HG02798 (cell line): ENCODE data around the gene ALK.

Experiments
- ATAC-seq: cut with Tn5 transposase; IDR thresholded peaks from one replicate; pipeline ENCODE4 v1.9.1; 2021; ENCODE audit warnings: mild to moderate bottlenecking; ENCODE audit not compliant: unreplicated experiment, poor library complexity

The ALK gene

DNA sequence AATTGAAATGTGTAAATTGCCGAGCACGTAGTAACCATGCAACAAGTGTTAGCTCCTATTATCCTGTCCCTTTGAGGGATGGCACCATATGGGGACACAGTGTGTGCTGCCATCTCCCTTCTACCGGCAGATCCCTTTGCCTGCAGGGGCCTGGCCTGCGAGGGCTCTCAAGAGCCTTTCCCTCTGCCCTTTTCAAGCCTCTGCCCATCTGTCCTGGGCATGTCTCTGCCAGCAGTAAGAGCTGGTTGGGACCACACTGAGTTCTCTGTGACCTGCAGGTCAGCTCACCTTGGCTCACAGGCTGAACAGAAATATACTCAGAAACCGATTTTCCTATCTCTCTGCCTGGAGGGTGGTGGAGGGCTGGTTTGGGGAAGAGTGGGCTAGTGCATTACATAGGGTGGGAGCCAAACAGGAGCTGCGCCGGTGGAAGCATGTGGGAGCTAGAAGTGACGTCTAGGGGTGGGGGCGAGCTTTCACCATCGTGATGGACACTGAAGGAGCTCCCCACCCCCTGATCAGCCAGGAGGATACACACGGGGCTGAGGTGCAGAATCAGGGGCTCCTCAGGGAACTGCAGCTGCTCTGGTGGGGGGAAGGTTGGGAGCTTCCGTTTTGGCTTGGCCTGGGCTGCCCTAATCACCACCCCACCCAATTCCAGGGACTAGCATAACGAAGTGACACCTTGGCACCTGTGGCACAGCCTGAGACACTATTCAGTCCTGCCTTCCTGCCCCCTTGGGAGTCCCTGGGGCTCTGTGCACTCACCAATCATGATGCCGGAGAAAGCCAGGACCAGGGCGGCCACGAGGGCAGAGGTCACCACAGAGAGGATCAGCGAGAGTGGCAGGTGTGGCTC, 696.5 kb downstream of the ALK start:
- no peak for ATAC-seq

DNA sequence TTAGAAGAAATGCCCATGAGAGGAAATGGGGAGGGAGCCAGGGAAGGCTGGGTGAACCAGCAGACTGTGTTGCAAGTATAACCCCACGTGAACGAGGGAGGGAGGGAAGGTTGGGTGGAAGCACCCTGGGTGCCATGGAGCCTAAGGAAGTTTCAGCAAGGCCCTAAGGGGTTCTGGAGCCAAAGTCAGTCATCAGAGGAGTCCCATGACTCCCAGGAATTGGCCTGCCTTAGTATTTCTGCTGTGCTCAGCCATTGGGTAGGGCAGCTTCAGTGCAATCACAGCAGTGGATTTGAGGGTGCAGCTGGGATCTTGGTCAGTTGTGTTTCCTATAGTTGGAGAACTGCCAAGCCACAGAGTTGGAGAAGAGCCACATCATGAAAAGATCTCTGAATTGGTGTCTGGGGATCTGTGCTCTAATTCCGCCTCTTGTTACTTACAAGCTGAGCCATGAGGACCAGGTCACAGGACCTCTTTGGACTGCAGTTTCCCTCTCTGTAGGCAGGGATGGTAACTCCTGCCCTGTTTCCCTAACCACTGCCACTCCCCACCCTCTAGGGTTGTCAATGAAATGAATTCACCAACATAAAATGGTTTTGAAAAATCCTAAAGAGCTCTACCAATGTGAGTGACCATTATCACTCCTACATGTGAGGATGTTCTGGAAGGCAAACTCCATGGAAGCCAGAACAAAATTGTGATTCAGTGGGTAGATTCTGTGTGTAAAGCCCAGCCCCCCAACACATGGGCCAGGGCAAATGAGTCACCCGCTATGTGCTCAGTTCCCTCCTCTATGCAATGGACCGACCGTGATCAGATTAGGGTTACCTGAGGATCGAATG, 697.3 kb downstream of the ALK start:
- ATAC-seq, result no peak

DNA sequence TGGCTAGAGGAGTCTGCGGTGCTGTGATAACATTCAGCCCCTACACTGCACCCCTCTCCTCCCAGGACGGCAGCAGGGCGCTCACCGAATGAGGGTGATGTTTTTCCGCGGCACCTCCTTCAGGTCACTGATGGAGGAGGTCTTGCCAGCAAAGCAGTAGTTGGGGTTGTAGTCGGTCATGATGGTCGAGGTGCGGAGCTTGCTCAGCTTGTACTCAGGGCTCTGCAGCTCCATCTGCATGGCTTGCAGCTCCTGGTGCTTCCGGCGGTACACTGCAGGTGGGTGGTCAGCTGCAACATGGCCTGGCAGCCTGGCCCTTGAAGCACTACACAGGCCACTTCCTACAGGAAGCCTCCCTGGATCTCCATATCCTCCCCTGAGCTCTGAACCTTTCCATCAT, 698.1 kb downstream of the ALK start:
- no peak for ATAC-seq

GRCh38 chr2:29222381-29223179, 698.8 kb downstream of the ALK start:
- ATAC-seq, result no peak

GRCh38 chr2:29220506-29221270, 700.7 kb downstream of the ALK start:
- no peak for ATAC-seq

DNA sequence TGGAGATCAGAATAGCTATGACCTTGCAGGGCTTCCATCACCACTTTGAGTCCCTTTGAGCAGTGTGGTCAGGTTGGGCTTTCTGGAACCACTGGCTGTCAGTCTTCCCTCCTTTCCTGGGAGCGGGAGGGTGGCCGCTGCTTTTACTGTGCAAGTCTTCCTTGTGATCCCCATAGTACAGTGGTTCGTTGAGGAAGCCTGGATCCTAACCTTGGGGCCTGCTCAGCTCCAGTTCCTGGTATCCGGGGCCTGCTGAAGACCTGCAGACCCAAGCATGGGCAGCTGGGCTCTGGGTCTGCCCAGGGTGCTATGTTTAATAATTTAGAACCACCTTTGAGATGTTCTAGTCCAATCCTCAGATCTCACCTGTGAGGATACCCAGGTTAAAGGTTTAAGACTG, 702.0 kb downstream of the ALK start:
- ATAC-seq, result no peak

DNA sequence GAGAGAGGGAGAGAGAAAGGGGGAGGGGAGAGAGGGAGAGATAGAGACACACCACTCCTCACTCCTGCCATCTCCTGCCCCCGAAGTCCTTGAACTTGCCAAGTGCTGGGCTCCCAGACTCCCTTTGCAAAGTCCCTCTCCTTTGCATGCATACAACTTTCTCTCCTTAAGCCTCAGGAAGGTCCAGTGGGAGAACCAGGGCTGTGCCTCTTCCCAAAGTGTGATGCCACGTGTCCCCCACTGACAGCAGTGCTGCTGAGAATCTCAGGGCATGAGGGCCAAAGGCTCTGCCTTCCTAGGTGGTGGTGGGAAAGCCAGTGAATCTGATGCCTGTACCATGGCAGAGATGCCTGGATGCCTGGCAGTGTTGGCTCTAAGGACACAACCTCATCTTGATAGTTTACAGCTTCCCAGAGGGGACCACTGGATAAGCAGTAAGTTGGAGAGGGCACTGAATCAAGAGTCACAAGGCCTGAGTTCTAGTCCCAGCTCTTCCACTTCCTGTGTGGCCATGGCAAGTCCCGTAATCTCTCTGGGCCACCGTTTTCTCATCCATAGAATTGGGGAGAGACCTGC, 702.7 kb downstream of the ALK start:
- no peak for ATAC-seq

DNA sequence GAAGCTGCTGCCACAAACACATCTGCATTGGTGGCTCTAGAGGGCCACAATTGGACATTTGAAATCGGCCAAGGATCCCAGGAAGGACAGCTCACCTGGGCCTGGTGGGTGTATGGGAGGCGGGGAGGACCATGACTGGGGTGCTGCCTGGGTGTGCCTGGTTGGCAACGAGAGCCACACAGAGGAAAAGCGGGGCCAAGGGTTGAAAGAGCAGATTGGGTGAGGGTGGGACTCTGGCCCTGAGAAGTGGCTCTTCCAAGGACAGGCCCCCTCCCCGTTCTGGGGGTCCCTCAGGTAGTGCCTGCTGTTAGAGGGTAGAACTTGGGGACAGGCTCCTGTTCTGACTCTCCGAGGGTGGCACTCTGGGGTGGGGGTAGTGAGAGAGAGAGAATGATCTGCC, 703.3 kb downstream of the ALK start:
- ATAC-seq, result no peak

DNA sequence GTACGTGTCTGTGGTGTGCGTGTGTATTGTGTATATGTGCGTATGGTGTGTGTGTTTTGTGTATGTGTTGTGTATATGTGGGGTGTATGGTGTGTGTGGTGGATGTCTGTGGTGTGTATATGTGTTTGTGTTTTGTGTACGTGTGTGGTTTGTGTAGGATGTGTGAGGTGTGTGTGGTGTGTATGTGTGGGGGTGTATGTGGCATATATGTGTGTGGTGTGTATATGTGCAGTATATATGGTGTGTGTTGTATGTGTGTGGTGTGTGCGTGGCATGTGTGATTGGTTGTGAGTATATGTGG, 704.8 kb downstream of the ALK start:
- ATAC-seq, result no peak

DNA sequence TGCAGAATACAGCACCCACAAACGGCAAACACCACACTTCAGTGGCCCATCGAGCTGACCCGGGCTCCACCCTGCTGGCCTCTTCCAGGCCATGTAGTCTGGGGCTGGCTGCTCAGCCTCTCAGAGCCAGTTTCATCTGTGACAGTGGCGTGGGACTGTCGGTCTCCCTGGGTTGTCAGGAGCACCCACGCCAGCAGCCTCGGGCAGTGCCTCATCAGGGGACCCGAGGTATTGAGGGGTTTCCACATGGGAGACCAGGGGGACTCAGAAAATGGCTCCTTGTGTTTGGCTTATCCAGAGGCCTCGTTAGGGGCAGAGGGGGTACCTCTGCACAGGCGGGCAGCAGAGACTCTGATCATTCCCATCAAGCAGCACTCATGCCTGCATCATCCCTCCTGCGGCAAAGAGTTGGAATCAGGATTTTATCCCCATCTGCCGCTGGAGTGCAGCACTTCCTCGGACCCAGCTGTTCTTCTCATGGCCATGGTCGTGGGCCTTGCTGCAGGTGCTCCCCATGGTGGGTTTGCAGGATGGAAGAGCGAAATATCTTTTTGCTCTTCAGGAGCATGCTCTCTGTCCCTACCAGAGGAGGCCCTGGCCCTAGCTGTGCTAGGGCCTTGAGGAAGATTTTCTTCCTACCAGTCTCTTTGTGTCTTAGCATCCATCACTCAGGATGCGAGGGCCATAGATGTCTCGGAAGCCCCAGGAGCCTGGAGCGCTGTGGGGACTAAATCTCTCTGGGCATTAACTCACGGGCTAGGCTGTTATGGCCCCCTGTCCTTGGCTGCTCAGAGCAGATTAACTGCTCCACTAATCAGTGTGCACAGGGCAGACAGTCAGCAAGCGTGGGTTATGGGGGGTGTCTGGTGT, 705.4 kb downstream of the ALK start:
- ATAC-seq, result no peak

- no peak for ATAC-seq
These were observed 706.3 kb downstream of the ALK start for GRCh38 chr2:29215073-29215472.

- ATAC-seq, result no peak
These were observed 707.5 kb downstream of the ALK start for GRCh38 chr2:29213888-29214291.

- no peak for ATAC-seq
These were observed 709.4 kb downstream of the ALK start for GRCh38 chr2:29212009-29212408.

GRCh38 chr2:29209551-29209950, 711.8 kb downstream of the ALK start:
- no peak for ATAC-seq

DNA sequence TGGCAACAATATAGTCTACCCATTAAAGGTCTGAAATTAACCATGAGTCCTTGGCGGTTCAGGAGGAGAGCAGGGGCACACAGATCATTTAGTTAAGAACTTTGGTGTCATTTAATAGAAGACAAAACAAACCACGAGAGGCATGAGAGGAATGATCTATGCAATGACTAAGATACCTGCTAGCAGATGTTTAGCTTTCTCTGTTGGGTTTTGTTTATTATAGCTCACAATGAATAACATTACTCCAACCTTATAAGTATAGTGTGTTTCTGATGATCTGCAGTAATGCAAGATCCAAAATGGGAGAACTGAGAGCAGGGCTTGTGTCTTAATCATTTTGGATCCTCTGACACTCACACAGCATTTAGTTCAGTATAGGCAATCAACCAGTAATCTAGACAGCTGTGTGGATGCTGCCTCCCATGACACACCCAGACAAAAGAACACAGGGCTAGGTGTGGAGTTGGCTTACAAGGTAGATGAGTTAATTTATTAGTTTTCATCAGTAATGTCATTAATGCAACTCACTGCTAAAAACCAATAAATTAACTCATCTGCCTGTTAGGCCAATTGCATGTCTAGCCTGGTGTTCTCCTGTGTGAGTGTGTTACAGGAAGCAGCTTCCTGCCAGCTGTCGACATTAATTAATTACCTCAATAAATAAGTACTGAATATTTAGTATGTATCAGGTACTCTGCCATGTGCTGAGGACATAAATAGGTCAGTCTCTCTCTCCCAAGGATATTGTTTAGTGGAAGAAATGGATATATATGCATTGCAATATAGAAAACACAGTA, 713.8 kb downstream of the ALK start:
- ATAC-seq, result no peak

DNA sequence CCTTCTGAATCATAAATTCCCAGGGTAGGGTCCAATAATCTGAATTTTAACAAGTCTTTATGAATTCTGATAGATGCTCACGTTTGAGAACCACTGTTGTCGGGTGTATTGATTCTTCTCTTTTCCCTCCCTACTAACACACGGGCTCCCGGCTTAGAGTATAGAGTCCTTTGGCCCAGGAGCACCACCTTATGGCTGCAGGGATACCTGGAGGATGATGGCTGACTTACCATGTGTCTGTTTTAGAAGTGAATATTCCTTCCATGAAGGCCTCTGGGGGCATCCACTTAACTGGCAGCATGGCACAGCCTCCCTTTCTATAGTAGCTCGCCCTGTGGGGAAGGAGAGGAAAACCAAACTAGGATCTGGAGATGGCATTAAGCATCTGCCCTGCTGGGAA, 714.4 kb downstream of the ALK start:
- no peak for ATAC-seq

GRCh38 chr2:29202819-29203495, 718.4 kb downstream of the ALK start:
- no peak for ATAC-seq

DNA sequence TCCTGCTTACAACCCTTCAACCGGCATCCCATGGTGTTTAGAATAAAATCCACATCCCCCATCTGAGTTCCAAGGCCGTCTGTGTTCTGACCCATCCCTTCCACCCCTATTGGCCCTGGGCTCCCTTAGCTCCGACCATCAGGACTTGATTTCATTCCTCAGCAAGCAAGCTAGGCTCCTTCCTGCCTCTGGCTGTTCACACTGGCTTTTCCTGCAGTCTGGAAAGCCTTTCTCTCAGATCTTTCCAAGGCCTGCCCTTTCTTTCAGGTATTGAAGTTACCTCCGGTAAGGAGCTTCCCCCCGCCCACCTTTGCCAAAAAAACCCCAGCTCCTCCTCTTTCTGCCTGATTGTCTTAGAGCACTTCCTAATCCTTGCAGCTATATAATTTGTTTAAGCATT, 719.4 kb downstream of the ALK start:
- ATAC-seq, result no peak
